Inflammatory macrophage treated with lipopolysaccharide for 1 hour (primary cell): ENCODE data around the gene CMTM2.

Experiments used
- DNase-seq, 2 donors: peaks; one replicate each; pipeline ENCODE4 v3.0.0-alpha.2; 2020 to 2022

The CMTM2 gene, protein sequence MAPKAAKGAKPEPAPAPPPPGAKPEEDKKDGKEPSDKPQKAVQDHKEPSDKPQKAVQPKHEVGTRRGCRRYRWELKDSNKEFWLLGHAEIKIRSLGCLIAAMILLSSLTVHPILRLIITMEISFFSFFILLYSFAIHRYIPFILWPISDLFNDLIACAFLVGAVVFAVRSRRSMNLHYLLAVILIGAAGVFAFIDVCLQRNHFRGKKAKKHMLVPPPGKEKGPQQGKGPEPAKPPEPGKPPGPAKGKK

GRCh38 chr16:66578651-66579531 lies at the start of gene CMTM2:
TSS of gene CMTM2 (plus strand) at chr16:66579463. CDS start at chr16:66579608, 145 bp downstream.
- DNase-seq: no peak

- no peak for DNase-seq
Observed at GRCh38 chr16:66529475-66529874, 49.8 kb upstream of the CMTM2 start.

DNA sequence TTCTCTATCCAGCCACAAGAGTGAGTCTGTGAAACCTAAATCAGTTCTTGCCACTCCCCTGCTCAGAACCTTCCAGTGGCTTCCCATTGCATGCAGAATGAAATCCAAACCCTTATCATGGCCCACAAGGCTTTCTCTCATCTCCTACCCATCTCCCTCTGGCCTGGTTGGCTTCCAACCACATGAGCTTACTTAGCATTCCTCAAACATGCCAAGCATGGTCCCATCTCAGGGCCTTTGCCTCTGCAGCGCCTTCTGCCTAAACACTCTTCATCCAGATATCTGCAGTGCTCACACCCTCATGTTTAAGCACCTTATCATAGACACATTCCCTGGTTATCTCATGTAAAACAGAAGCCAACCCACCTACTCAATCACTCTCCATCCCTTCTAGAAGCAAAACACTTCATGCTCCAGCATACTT lies 44.9 kb upstream of the CMTM2 start:
- DNase-seq: no peak

- DNase-seq: no peak
Observed at GRCh38 chr16:66536525-66536924, 42.7 kb upstream of the CMTM2 start.

GRCh38 chr16:66537236-66537635 lies 42.0 kb upstream of the CMTM2 start:
- DNase-seq: no peak

- DNase-seq: no peak
Observed at GRCh38 chr16:66538910-66539309, 40.4 kb upstream of the CMTM2 start.

GRCh38 chr16:66539623-66540469 lies 39.4 kb upstream of the CMTM2 start:
- DNase-seq: no peak

DNA sequence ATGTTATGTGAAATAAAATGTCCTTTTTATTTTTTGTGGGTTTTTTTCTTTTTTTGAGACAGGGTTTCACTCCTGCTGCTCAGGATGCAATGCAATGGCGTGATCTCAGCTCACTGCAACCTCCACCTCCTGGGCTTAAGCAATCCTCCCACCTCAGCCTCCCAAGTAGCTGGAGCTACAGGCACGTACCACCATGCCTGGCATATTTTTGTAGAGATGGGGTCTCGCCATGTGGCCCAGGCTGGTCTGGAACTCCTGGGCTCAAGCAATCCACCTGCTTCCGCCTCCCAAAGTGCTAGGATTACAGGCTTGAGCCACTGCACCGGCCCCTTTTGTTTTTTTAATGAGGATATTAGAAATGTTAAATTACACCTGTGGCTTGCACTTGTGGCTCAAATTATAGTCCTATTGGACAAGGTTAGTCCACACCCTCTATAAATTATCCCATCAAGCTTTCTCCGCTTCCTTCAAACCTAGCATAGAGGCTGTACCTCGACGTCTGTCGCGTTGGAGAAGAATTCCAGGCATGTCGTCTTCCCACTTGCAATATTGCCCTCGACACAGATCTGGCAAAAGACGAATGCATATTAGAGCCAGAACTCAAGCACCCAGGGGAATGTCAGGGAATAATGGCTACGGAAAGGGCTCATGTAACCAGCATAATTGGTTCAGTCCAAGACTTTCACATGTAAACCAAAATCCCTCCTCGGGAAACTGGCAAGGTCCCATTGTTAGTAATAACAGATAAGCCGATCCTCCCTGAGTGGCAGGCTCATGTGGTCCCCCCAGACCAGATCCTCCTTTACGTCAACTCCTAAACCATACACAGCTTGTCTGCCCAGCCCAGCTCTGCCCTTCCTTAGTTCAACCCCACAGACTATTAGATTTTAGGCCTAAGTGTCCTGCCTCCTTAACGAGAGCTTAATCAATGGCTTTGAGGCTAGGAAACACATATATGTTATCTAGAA lies 37.6 kb upstream of the CMTM2 start:
- DNase-seq: no peak

DNA sequence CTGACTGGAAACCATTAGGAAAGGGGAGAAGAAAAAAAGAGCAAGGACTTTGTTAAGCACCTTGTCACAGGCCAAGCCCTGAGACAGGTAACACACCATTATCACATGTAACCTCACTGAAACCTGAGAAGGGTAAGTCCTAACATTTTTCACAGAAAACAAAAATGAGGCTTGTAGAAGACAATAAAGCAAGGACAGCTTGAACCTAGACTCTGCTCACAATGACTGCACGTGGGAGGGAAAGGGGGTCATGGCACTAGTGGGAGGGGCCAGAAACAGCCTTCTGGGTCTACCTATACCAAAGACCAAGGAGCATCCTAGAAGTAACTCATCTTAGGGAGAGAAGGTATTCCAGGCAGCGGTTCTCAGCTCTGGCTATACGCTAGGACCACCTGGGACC lies 36.9 kb upstream of the CMTM2 start:
- DNase-seq: no peak

GRCh38 chr16:66543541-66543940 lies 35.7 kb upstream of the CMTM2 start:
- no peak for DNase-seq

DNA sequence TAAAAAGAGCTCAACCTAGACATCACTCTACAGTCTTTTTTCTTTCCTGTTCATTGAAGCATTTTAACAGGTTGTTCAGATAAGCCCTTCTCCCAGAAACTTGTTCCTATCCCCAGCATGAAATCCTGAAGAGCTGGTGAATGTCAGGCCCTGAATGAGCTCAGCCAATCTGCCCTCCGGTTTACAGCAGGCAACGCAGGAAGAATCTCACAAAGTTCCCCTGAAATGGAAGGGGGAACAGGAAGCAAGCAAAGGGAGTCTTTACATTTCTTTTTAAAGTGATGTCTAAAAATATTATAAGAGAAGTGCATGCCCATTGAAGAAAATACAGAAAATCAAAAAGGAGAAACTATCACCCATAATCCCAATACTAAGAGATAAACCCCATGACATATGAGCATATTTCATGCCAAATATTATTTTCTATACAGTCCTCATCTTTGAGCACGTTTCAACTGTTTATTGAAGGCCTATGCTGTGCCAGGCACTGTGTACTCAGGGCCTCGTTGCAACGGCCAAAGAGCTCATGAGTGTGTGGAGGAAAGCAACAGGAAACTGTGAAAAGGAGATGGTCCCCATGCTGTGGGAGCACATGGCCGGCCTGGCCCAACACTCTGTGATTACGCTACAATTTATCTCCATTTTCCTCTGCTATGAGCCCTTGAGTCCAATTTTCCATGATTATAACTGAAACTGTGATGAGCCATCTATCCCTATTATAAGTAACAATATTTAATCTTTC lies 35.1 kb upstream of the CMTM2 start:
- peak; percentile 35 to 42 for DNase-seq

GRCh38 chr16:66547101-66547989 lies 31.9 kb upstream of the CMTM2 start:
- no peak for DNase-seq

DNA sequence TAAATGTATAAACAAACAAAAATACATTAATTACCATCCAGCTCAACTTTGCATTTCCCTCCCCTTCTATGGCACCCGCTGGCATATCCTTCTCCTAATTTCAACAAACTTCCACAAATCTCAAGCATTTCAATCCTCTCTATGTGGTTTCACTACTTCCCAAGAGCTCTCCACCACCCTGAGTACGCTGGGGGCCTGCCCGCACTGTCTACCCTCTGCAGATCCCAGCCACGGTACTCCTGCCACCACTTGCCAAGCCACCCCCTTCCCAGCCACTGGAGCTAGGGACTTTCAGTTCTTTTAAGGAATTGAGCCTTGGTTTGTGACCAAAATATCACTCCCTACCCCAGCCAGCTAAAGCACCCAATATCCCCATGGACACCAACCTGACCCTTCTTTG lies 31.2 kb upstream of the CMTM2 start:
- no peak for DNase-seq

GRCh38 chr16:66548868-66549267 lies 30.4 kb upstream of the CMTM2 start:
- no peak for DNase-seq

- peak; percentile 54 to 56 for DNase-seq
Observed at GRCh38 chr16:66549284-66550131, 29.8 kb upstream of the CMTM2 start, which contains the start of gene TK2. TSS of gene TK2 (minus strand) at chr16:66550122. CDS start at chr16:66550061, 61 bp downstream.

GRCh38 chr16:66551348-66551759 lies 27.9 kb upstream of the CMTM2 start:
- peak; percentile 49 to 56 for DNase-seq

DNA sequence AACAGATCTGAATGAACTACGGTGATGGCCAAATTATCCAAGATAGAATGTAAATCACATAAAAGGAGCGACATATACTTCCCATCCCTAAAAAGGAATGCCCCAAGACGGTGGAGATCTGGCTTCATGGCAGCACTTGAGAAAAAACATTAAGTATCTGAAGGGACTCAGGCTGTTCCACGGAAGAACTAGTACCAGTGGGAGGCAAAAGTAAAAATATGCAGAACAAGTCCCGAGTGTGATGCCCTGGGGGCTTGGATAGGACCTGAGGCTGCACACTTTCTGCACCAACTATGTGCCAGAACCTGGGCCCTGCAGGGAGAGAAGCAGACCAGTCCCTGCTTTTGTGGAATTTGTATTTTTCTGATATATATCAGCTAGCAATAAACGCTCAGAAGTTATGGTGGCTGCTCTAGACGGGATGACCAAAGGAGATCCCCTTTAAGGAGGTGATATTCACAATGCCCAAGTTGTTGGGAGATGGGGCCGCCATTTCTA lies 27.4 kb upstream of the CMTM2 start:
- no peak for DNase-seq

GRCh38 chr16:66552286-66553177 lies 26.7 kb upstream of the CMTM2 start, which contains the start of gene CKLF:
TSS of gene CKLF (plus strand) at chr16:66552576. CDS start at chr16:66552716, 140 bp downstream.
- peak; percentile 84 to 96 for DNase-seq
